Mesenchymal stem cell (in vitro differentiated cells and primary cell): ENCODE data around the gene MYO10.

Experiments used
- DNase-seq: peaks from one replicate; pipeline ENCODE4 v3.0.0-alpha.2; 2013
- H2AFZ ChIP-seq: one replicate; pipeline ENCODE4 v1.6.1; 2013; ENCODE audit warnings: low read depth, mild to moderate bottlenecking, control low read depth, inconsistent platforms, low read length, moderate library complexity
- H2AK5ac ChIP-seq: 2 replicates; pipeline ENCODE4 v1.6.1; 2013; ENCODE audit warnings: low read length, moderate library complexity, mild to moderate bottlenecking, inconsistent platforms; ENCODE audit not compliant: severe bottlenecking
- H2BK120ac ChIP-seq: one replicate; pipeline ENCODE4 v1.6.1; 2013; ENCODE audit warnings: low read depth, mild to moderate bottlenecking, inconsistent platforms, low read length, moderate library complexity
- H2BK12ac ChIP-seq, 2 experiments: one replicate each; pipeline ENCODE4 v1.6.1; 2013; ENCODE audit warnings: inconsistent platforms in 2 of 2, low read length in 2 of 2, mild to moderate bottlenecking in 2 of 2, moderate library complexity in 2 of 2, control low read depth in 1 of 2
- H2BK15ac ChIP-seq: one replicate; pipeline ENCODE4 v1.6.1; 2013; ENCODE audit warnings: mild to moderate bottlenecking, low read depth, inconsistent platforms; ENCODE audit not compliant: poor library complexity, severe bottlenecking
- H2BK5ac ChIP-seq: 2 replicates; pipeline ENCODE4 v1.6.1; 2013; ENCODE audit warnings: low read depth, mild to moderate bottlenecking, low read length, control low read depth, inconsistent platforms; ENCODE audit not compliant: poor library complexity, severe bottlenecking
- H3K14ac ChIP-seq, 2 experiments: one replicate each; pipeline ENCODE4 v1.6.1; 2013; ENCODE audit warnings: inconsistent platforms in 2 of 2, low read length in 2 of 2, control low read depth in 1 of 2, mild to moderate bottlenecking in 1 of 2, moderate library complexity in 1 of 2
- H3K18ac ChIP-seq, 2 experiments: one replicate each; pipeline ENCODE4 v1.6.1; 2013; ENCODE audit warnings: inconsistent platforms in 2 of 2, low read length in 2 of 2, control low read depth in 1 of 2, low read depth in 1 of 2, mild to moderate bottlenecking in 1 of 2
- H3K23ac ChIP-seq, 2 experiments: one replicate each; pipeline ENCODE4 v1.6.1; 2013; ENCODE audit warnings: inconsistent platforms in 2 of 2, low read length in 2 of 2, mild to moderate bottlenecking in 2 of 2, moderate library complexity in 2 of 2, control low read depth in 1 of 2
- H3K27ac ChIP-seq: 2 replicates; pipeline ENCODE4 v1.5.1; 2013; ENCODE audit warnings: mild to moderate bottlenecking, moderate library complexity, low read length, control low read depth, inconsistent platforms; ENCODE audit not compliant: poor library complexity, severe bottlenecking
- H3K27me3 ChIP-seq, 2 experiments: 2 replicates each; pipeline versions ENCODE4 v1.6.1 to v1.7.0; 2013; ENCODE audit warnings: low read length in 2 of 2, mild to moderate bottlenecking in 2 of 2, moderate library complexity in 2 of 2, control low read depth in 1 of 2, inconsistent platforms in 1 of 2; ENCODE audit not compliant: control insufficient read depth in 1 of 2, insufficient read depth in 1 of 2
- H3K36me3 ChIP-seq, 2 experiments: 2 replicates each; pipeline versions ENCODE4 v1.6.1 to v1.7.0; 2013; ENCODE audit warnings: low read length in 2 of 2, control low read depth in 1 of 2, inconsistent platforms in 1 of 2, low read depth in 1 of 2, mild to moderate bottlenecking in 1 of 2; ENCODE audit not compliant: insufficient read depth in 2 of 2, control insufficient read depth in 1 of 2
- H3K4ac ChIP-seq, 2 experiments: one replicate each; pipeline ENCODE4 v1.6.1; 2013; ENCODE audit warnings: inconsistent platforms in 2 of 2, low read length in 2 of 2, mild to moderate bottlenecking in 2 of 2, moderate library complexity in 2 of 2, control low read depth in 1 of 2, low read depth in 1 of 2
- H3K4me1 ChIP-seq: 2 replicates; pipeline ENCODE4 v1.6.1; 2013; ENCODE audit warnings: low read depth, low read length, control low read depth; ENCODE audit not compliant: control insufficient read depth, insufficient read depth
- H3K4me2 ChIP-seq: 2 replicates; pipeline ENCODE4 v1.6.1; 2013; ENCODE audit warnings: low read length, mild to moderate bottlenecking, inconsistent platforms; ENCODE audit not compliant: poor library complexity, severe bottlenecking
- H3K4me3 ChIP-seq, 2 experiments: 2 replicates each; pipeline versions ENCODE4 v1.5.1 to v1.7.0; 2013; ENCODE audit warnings: low read length in 2 of 2, mild to moderate bottlenecking in 2 of 2, control low read depth in 1 of 2, low read depth in 1 of 2; ENCODE audit not compliant: insufficient read depth in 1 of 2
- H3K79me1 ChIP-seq: replicated peaks from 2 replicates; pipeline ENCODE4 v1.6.1; 2013; ENCODE audit warnings: mild to moderate bottlenecking, control low read depth, low read length, inconsistent platforms; ENCODE audit not compliant: poor library complexity, severe bottlenecking
- H3K9ac ChIP-seq: 2 replicates; pipeline ENCODE4 v1.7.0; 2013; ENCODE audit warnings: mild to moderate bottlenecking, low read length, moderate library complexity
- H3K9me3 ChIP-seq: 2 replicates; pipeline ENCODE4 v1.7.0; 2013; ENCODE audit warnings: mild to moderate bottlenecking, low read length; ENCODE audit not compliant: control insufficient read depth
- H4K8ac ChIP-seq: one replicate; pipeline ENCODE4 v1.6.1; 2013; ENCODE audit warnings: inconsistent platforms, mild to moderate bottlenecking, low read length, moderate library complexity
- H4K91ac ChIP-seq: one replicate; pipeline ENCODE4 v1.6.1; 2013; ENCODE audit warnings: mild to moderate bottlenecking, low read length, inconsistent platforms
- WGBS: methylation state at CpG from one replicate; pipeline ENCODE4 v1.1.7; 2013; ENCODE audit warnings: mixed read lengths; 5-methylcytosine and 5-hydroxymethylcytosine counted together

The MYO10 gene

GRCh38 chr5:16791036-16791705 is 144.9 kb downstream of the MYO10 start:
- H2BK12ac ChIP-seq, result no peak overlapping the region
- H3K36me3 ChIP-seq, result peaks cover 0 to 13% of the 10 kb centered on the region in 2 experiments
- H3K9me3 ChIP-seq, result no peaks in the 10 kb centered on the region
- no peak overlapping the region for H2BK5ac ChIP-seq
- H2AFZ ChIP-seq, result no peak overlapping the region
- DNase-seq, result peak; percentile 79
- no peak overlapping the region for H4K91ac ChIP-seq
- no peak overlapping the region for H3K4me2 ChIP-seq
- H3K18ac ChIP-seq, result no peak overlapping the region
- no peak overlapping the region for H2BK120ac ChIP-seq
- 28% methylated on average over 4 of the region's 6 CpGs for WGBS
- H3K23ac ChIP-seq, result no peak overlapping the region
- no peak overlapping the region for H3K4me3 ChIP-seq
- no peak overlapping the region for H3K14ac ChIP-seq
- H3K4me1 ChIP-seq, result no peaks in the 10 kb centered on the region
- H3K27me3 ChIP-seq, result no peaks in the 10 kb centered on the region
- no peak overlapping the region for H2AK5ac ChIP-seq
- no peak overlapping the region for H4K8ac ChIP-seq
- peak overlapping the region; percentile 50 for H3K9ac ChIP-seq
- no peak overlapping the region for H3K4ac ChIP-seq
- no peak overlapping the region for H3K27ac ChIP-seq
- H2BK15ac ChIP-seq, result no peak overlapping the region
- H3K79me1 ChIP-seq, result peaks cover 26% of the 10 kb centered on the region

- no peak overlapping the region for H3K27ac ChIP-seq
- H3K4ac ChIP-seq, result no peak overlapping the region
- no peak overlapping the region for H2BK15ac ChIP-seq
- peaks cover 28% of the 10 kb centered on the region for H3K79me1 ChIP-seq
- H3K14ac ChIP-seq, result no peak overlapping the region
- no peak overlapping the region for H2BK12ac ChIP-seq
- no peaks in the 10 kb centered on the region for H3K9me3 ChIP-seq
- peaks cover 0 to 9% of the 10 kb centered on the region in 2 experiments for H3K36me3 ChIP-seq
- H3K4me3 ChIP-seq, result no peak overlapping the region
- no peak overlapping the region for H2AFZ ChIP-seq
- no peak overlapping the region for H3K18ac ChIP-seq
- H4K91ac ChIP-seq, result no peak overlapping the region
- no peaks in the 10 kb centered on the region for H3K27me3 ChIP-seq
- DNase-seq, result no peak
- H3K4me1 ChIP-seq, result peaks cover 8% of the 10 kb centered on the region
- no peak overlapping the region for H2BK5ac ChIP-seq
- no peak overlapping the region for H3K23ac ChIP-seq
- 73% methylated on average over 5 of the region's 5 CpGs for WGBS
- H2BK120ac ChIP-seq, result no peak overlapping the region
- no peak overlapping the region for H3K4me2 ChIP-seq
- no peak overlapping the region for H4K8ac ChIP-seq
- no peak overlapping the region for H2AK5ac ChIP-seq
- no peak overlapping the region for H3K9ac ChIP-seq
These were observed 147.1 kb downstream of the MYO10 start for GRCh38 chr5:16788957-16789356.

- no peak for DNase-seq
- Histone ChIP-seq H2BK120ac (no peak overlapping the region), H3K4me2 (no peak overlapping the region), H4K91ac (no peak overlapping the region), H2BK5ac (no peak overlapping the region), H3K23ac (no peak overlapping the region), H3K4me3 (no peak overlapping the region), H3K27ac (no peak overlapping the region), H3K14ac (no peak overlapping the region), H2AFZ (no peak overlapping the region), H3K4ac (no peak overlapping the region), H3K9ac (no peak overlapping the region), H2BK12ac (no peak overlapping the region), H3K4me1 (peaks cover 8% of the 10 kb centered on the region), H3K79me1 (peaks cover 25% of the 10 kb centered on the region), H3K36me3 (peaks cover 0 to 7% of the 10 kb centered on the region in 2 experiments), H3K27me3 (no peaks in the 10 kb centered on the region), H3K18ac (no peak overlapping the region), H2AK5ac (no peak overlapping the region), H4K8ac (no peak overlapping the region), H3K9me3 (no peaks in the 10 kb centered on the region), H2BK15ac (no peak overlapping the region)
- 95% methylated on average over 2 of the region's 2 CpGs for WGBS
These were observed 148.8 kb downstream of the MYO10 start for GRCh38 chr5:16787278-16787677.

GRCh38 chr5:16784843-16785791 is 151.0 kb downstream of the MYO10 start:
- no peaks in the 10 kb centered on the region for H3K9me3 ChIP-seq
- H3K23ac ChIP-seq, result peak overlapping the region in 1 of 2 experiments; percentile 9
- WGBS, result 85% methylated on average over 23 of the region's 26 CpGs
- H3K18ac ChIP-seq, result no peak overlapping the region
- no peak overlapping the region for H3K9ac ChIP-seq
- H4K8ac ChIP-seq, result no peak overlapping the region
- peaks cover 0 to 5% of the 10 kb centered on the region in 2 experiments for H3K36me3 ChIP-seq
- H3K27ac ChIP-seq, result no peak overlapping the region
- H3K4me3 ChIP-seq, result no peak overlapping the region
- H3K14ac ChIP-seq, result no peak overlapping the region
- H4K91ac ChIP-seq, result no peak overlapping the region
- no peak overlapping the region for H3K4ac ChIP-seq
- H3K27me3 ChIP-seq, result no peaks in the 10 kb centered on the region
- H3K79me1 ChIP-seq, result peaks cover 29% of the 10 kb centered on the region
- no peak overlapping the region for H2AK5ac ChIP-seq
- H3K4me1 ChIP-seq, result peaks cover 8% of the 10 kb centered on the region
- H2BK15ac ChIP-seq, result no peak overlapping the region
- no peak overlapping the region for H2BK5ac ChIP-seq
- no peak for DNase-seq
- peak overlapping the region in 1 of 2 experiments; percentile 18 for H2BK12ac ChIP-seq
- H2BK120ac ChIP-seq, result no peak overlapping the region
- no peak overlapping the region for H2AFZ ChIP-seq
- H3K4me2 ChIP-seq, result no peak overlapping the region
